SK-N-SH (cell line): ENCODE measurements around the gene NDUFS6. TPM values are rescaled to one million over a fixed set of nuclear protein-coding genes. Genes with fewer than 3 reads are reported as not detected.

Experiments used
- polyA plus RNA-seq, 3 experiments: library from polyadenylated mRNA; depleted of rRNA; stranded (reverse); fragments of >200 nt; gene quantifications; 2 replicates each; pipeline ENCODE4 v1.2.3, GENCODE V29; 2012
- TF ChIP-seq, protein P1 (sequence below): fragments of 150-350 bp; IDR thresholded peaks from 2 replicates; pipeline ENCODE4 v1.6.1; 2016; ENCODE audit warnings: mild to moderate bottlenecking, low read depth, low read length

NDUFS6 gene
- polyA plus RNA-seq, 1 of the 3 experiments (the other 2 are of a cell fraction), result 316 TPM

DNA sequence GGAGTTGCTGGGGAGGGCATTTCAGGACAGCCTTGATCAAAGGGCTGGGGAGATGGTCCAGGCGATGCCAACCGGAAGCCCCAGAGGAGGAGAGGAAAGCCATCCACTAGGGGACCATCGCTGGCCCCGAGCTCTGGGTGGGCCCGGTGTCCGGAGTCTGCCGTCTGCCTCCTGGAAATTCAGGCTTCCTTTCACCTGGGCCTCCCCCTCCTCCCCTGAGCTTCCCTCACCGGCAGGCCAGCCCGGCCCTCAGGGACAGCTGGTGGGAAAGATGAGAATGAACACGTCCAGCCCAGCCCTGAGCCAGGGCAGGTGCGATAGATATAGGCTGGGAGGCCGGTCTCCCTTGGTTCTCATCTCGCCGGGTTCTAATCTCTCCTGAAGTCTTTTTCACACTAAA is 64.3 kb downstream of the NDUFS6 start (continued):
- TF ChIP-seq, protein P1, sequence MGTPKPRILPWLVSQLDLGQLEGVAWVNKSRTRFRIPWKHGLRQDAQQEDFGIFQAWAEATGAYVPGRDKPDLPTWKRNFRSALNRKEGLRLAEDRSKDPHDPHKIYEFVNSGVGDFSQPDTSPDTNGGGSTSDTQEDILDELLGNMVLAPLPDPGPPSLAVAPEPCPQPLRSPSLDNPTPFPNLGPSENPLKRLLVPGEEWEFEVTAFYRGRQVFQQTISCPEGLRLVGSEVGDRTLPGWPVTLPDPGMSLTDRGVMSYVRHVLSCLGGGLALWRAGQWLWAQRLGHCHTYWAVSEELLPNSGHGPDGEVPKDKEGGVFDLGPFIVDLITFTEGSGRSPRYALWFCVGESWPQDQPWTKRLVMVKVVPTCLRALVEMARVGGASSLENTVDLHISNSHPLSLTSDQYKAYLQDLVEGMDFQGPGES, result no peak

Other genes starting within 250 kb of the NDUFS6 start
- gene MRPL36, start 1.6 kb upstream of the NDUFS6 start, polyA plus RNA-seq (2012; rRNA removed), result 75.5 and 78.4 TPM in 2 replicates
- gene IRX4, start 81.5 kb downstream of the NDUFS6 start, polyA plus RNA-seq (2012; rRNA removed), result not detected in 2 replicates